Measurements from ENCODE around the gene RNASEH2C. TPM values are rescaled to one million over a fixed set of nuclear protein-coding genes. Genes with fewer than 3 reads are reported as not detected.

RNASEH2C gene
- total and polyA plus RNA-seq, 10 of the 15 experiments (the other 5 are each of a cell fraction or from before 2014, with no cell fraction given) = 5.0 to 160 (median 47.1) TPM

GRCh38 chr11:65711785-65712632, 8.6 kb downstream of the RNASEH2C start, which contains the start of gene KAT5 (continued):
- TF ChIP-seq ZZZ3 (IDR thresholded peaks at IDR 0.05; ENCODE audit: control insufficient read depth, insufficient read length, low read depth) (no peak), CREM (IDR thresholded peaks at IDR 0.05; ENCODE audit: low read depth) (peak; percentile 98), FOS (IDR thresholded peaks at IDR 0.05; ENCODE audit: borderline replicate concordance, extremely low read depth, insufficient read length) (peak; percentile 97), TCF7 (IDR thresholded peaks at IDR 0.05; ENCODE audit: borderline replicate concordance) (no peak), E4F1 (IDR thresholded peaks at IDR 0.05; ENCODE audit: borderline replicate concordance, partially characterized antibody) (peak; percentile 80), POLR2AphosphoS5 (IDR thresholded peaks at IDR 0.05; ENCODE audit: low read length) (peak; percentile 84; the same call in 1 of the 2 replicates), RELB (IDR thresholded peaks at IDR 0.05; ENCODE audit: low read depth) (peak; percentile 99), HCFC1 (IDR thresholded peaks at IDR 0.05; ENCODE audit: low read length) (peak; percentile 75), HDGF (IDR thresholded peaks at IDR 0.05) (peak; percentile 79; the same call in 1 of the 2 replicates), ASH2L (IDR thresholded peaks at IDR 0.05; ENCODE audit: borderline replicate concordance, low read depth) (0 out of 2 replicates have a peak, but pooled peaks have one; percentile 40), NBN (IDR thresholded peaks at IDR 0.05) (peak; percentile 98), MLLT1 (IDR thresholded peaks at IDR 0.05) (peak; percentile 72), RFX5 (IDR thresholded peaks at IDR 0.05; ENCODE audit: low read depth, low read length) (no peak; the same call in 1 of the 2 replicates), YBX1 (IDR thresholded peaks at IDR 0.05) (no peak), SMARCA5 (IDR thresholded peaks at IDR 0.05) (peak; percentile 86), EED (IDR thresholded peaks at IDR 0.05; ENCODE audit: low read depth) (no peak), HSF1 (IDR thresholded peaks at IDR 0.05; ENCODE audit: low read depth, low read length) (0 out of 2 replicates have a peak, but pooled peaks have one; percentile 54), MTA3 (IDR thresholded peaks at IDR 0.05; ENCODE audit: borderline replicate concordance, low read length) (no peak), IKZF2 (IDR thresholded peaks at IDR 0.05) (peak; percentile 34 to 48; a peak in 3 of 4 replicates), POLR2A (IDR thresholded peaks at IDR 0.05; ENCODE audit: low read depth, low read length) (peak; percentile 92), KLF5 (IDR thresholded peaks at IDR 0.05; ENCODE audit: partially characterized antibody) (peak; percentile 89), IRF5 (IDR thresholded peaks at IDR 0.05; ENCODE audit: borderline replicate concordance) (no peak), IKZF1 (conservative IDR thresholded peaks at IDR 0.05) (peak; percentile 87), RBBP5 (conservative IDR thresholded peaks at IDR 0.05) (no peak)

Measured in GM12878 (cell line).